Fibroblast of the aortic adventitia (primary cell): ENCODE results near the gene CBFA2T3. TPM values are rescaled to one million over a fixed set of nuclear protein-coding genes. Genes with fewer than 3 reads are reported as not detected.

Experiments
- DNase-seq: peaks from one replicate; pipeline ENCODE4 v3.0.0-alpha.2; 2010; ENCODE audit warnings: low read depth
- H3K4me3 ChIP-seq: 2 replicates; pipeline ENCODE4 v1.5.1; 2011; ENCODE audit warnings: low read depth, mild to moderate bottlenecking, control low read depth, low read length, moderate library complexity
- CTCF ChIP-seq: IDR thresholded peaks from 2 replicates; pipeline ENCODE4 v1.5.1; 2011; ENCODE audit warnings: mild to moderate bottlenecking, low read length, control low read depth, inconsistent platforms; ENCODE audit not compliant: insufficient read depth
- total RNA-seq: library from RNA; depleted of rRNA; stranded (reverse); fragments of >200 nt; gene quantifications from 2 replicates; pipeline ENCODE4 v1.2.3, GENCODE V29; 2012; ENCODE audit warnings: low replicate concordance

The CBFA2T3 gene
- not detected in 2 replicates for total RNA-seq

GRCh38 chr16:88977018-88977811 lies at the start of gene CBFA2T3:
Gene CBFA2T3 (minus strand): TSS chr16:88977207. CDS start chr16:88976807, 400 bp downstream.
- no peak within 1 kb of the TSS for H3K4me3 ChIP-seq
- no peak for DNase-seq
- no peak for TF ChIP-seq CTCF

- TF ChIP-seq CTCF = no peak
- H3K4me3 ChIP-seq = no peak overlapping the region
- DNase-seq = no peak
These were observed 49.2 kb upstream of the CBFA2T3 start for GRCh38 chr16:89026121-89026612.

DNA sequence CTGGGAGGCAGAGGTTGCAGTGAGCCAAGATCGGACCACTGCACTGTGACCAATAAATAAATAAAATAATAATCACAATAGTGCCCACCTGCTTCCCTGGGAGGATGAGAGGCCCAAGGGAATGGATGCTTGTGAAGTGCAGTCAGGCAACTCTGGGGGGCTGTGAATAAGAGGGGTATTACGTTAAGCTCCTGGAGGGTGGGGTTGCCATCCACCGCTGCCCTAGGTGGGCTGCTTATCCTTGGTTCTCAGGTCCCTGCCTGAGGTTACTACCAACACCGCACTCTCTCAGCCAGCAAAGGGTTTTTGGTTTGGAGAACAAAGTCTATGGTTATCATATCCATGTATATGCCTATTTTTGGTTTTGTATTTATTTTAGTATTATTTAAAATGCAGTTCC lies 48.6 kb upstream of the CBFA2T3 start:
- no peak overlapping the region for H3K4me3 ChIP-seq
- no peak for TF ChIP-seq CTCF
- no peak for DNase-seq

DNA sequence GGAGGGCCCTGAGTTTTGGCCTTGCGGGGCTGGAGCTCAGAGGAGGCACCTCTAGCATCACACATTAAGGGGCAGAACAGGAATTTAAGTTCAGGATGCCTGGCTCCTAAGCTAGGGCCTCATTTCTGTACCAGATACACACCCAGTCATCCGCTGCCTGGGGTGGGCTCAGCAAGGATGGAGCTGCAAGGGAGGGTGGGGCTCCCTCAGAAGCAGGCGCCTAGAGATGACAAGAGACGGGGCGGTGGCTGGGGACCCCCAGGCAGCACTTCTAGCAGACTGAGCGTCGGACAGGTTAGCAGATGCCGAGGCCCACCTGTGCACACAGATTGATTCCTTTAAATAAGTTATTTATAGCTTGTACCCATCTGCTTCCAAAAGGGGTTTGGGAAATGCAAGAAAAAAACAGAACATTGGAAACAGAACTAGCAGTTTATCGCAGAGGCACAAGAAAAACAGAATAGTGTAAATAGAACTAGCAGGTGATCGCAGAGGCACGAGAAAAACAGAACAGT lies 47.6 kb upstream of the CBFA2T3 start:
- no peak overlapping the region for H3K4me3 ChIP-seq
- no peak for DNase-seq
- TF ChIP-seq CTCF = no peak

GRCh38 chr16:89023621-89024511 lies 46.9 kb upstream of the CBFA2T3 start:
- no peak for TF ChIP-seq CTCF
- no peak for DNase-seq
- H3K4me3 ChIP-seq = no peak overlapping the region

DNA sequence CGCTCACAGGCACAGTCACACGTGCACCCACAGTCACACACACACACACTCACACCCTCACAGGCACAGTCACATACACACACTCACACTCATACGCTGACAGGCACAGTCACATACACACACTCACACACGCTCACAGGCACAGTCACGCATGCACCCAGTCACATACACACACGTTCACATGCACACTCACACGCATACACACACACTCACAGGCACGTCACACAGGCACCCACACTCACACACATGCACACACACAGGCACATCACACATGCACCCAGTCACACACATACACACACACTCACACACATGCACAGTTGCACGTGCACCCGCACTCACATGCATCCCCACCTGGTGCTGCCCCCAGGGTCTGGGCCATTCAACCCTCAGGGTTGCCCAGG lies 46.1 kb upstream of the CBFA2T3 start:
- TF ChIP-seq CTCF = no peak

More for the DNA sequence above, 46.1 kb upstream of the CBFA2T3 start:
- no peak for DNase-seq
- H3K4me3 ChIP-seq = no peak overlapping the region
